ENCODE results near the gene ECHS1. TPM values are rescaled to one million over a fixed set of nuclear protein-coding genes. Genes with fewer than 3 reads are reported as not detected.

ECHS1 gene
- total and polyA plus RNA-seq, 2 donors (not counting 3 experiments of a cell fraction or from before 2014, with no cell fraction given): 46.2 to 108 TPM

DNA sequence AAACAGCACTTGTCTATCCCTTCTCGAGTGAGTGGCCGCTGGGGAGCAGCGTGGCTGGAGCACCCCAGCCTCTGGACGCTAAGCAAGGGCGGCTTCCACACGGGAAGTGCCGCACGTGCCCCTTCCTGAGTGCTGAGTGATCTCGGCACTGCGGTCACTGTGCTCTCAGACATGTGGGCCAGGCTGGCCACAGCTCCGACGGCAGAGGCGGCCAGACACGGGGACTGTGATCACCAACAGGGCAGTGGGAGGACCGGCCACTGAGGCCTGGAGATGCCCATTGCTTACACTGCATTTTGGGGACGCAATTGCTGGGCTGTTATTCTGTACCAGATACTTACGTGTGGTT is 7.0 kb downstream of the ECHS1 start:
- POLR2A ChIA-PET: no interaction called here
- Histone ChIP-seq H3K4me1 (ENCODE audit: control insufficient read depth, extremely low read depth, insufficient read depth, low read length) (no peaks in the 10 kb centered on the region), H3K79me2 (ENCODE audit: control insufficient read depth, insufficient read depth, low read length) (no peaks in the 10 kb centered on the region), H3K4me2 (ENCODE audit: insufficient read depth, low read length) (no peak overlapping the region), H3K36me3 (ENCODE audit: control insufficient read depth in 2 of 2, extremely low read depth in 1 of 2, insufficient read depth in 2 of 2, low read length in 2 of 2) (peaks cover 2 to 47% of the 10 kb centered on the region in 2 experiments), H4K20me1 (replicated peaks; ENCODE audit: control insufficient read depth, extremely low read depth, insufficient read depth, low read length) (no peaks in the 10 kb centered on the region), H3K9me1 (replicated peaks; ENCODE audit: control insufficient read depth, extremely low read depth, insufficient read depth, low read length) (no peaks in the 10 kb centered on the region), H3K9ac (replicated peaks; ENCODE audit: extremely low read depth, insufficient read depth, low read length) (no peak overlapping the region), H3K4me3 (replicated peaks in 1 of 3; ENCODE audit: insufficient read depth in 1 of 3, low read depth in 1 of 3, low read length in 3 of 3) (no peak overlapping the region), H2AFZ (ENCODE audit: low read depth, low read length) (no peak overlapping the region), H3K9me3 (replicated peaks; ENCODE audit: control insufficient read depth, insufficient read depth, low read length) (no peaks in the 10 kb centered on the region), H3K27me3 (ENCODE audit: control insufficient read depth in 2 of 2, insufficient read depth in 2 of 2, low read length in 2 of 2) (no peaks in the 10 kb centered on the region), H3K27ac (ENCODE audit: insufficient read depth, low read depth, low read length) (no peak overlapping the region)
- DNase-seq (ENCODE audit: low read depth, low spot score) (no peak), FAIRE-seq (no peak)
- dilution Hi-C loops (cut with MboI; ENCODE audit: extremely low pct_ligation_motif_present, low sequenced_read_pairs) (no loop called here), intact Hi-C loops (cut with micrococcal nuclease) (no loop called here)
- no TSS peak for BruUV-seq (replicated peaks)
- CTCF ChIA-PET: no interaction called here
- TF ChIP-seq JUN (IDR thresholded peaks at IDR 0.05; ENCODE audit: borderline replicate concordance, insufficient read depth, insufficient read length, low read depth) (no peak), POLR2AphosphoS5 (IDR thresholded peaks at IDR 0.05; ENCODE audit: insufficient read depth, low read depth, low read length) (no peak), GATA2 (IDR thresholded peaks at IDR 0.05; ENCODE audit: insufficient read depth, insufficient read length, low read depth, low read length) (no peak), EZH2 (IDR thresholded peaks at IDR 0.05; ENCODE audit: borderline replicate concordance, low read depth, low read length, severe bottlenecking) (no peak), POLR2A (IDR thresholded peaks at IDR 0.05; ENCODE audit: low read depth, low read length) (no peak), FOS (IDR thresholded peaks at IDR 0.05; ENCODE audit: borderline replicate concordance, insufficient read depth, low read length) (no peak), MYC (IDR thresholded peaks at IDR 0.05; ENCODE audit: low read depth, low read length) (no peak)
- TF ChIP-seq, protein P1, sequence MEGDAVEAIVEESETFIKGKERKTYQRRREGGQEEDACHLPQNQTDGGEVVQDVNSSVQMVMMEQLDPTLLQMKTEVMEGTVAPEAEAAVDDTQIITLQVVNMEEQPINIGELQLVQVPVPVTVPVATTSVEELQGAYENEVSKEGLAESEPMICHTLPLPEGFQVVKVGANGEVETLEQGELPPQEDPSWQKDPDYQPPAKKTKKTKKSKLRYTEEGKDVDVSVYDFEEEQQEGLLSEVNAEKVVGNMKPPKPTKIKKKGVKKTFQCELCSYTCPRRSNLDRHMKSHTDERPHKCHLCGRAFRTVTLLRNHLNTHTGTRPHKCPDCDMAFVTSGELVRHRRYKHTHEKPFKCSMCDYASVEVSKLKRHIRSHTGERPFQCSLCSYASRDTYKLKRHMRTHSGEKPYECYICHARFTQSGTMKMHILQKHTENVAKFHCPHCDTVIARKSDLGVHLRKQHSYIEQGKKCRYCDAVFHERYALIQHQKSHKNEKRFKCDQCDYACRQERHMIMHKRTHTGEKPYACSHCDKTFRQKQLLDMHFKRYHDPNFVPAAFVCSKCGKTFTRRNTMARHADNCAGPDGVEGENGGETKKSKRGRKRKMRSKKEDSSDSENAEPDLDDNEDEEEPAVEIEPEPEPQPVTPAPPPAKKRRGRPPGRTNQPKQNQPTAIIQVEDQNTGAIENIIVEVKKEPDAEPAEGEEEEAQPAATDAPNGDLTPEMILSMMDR (IDR thresholded peaks at IDR 0.05; ENCODE audit: extremely low read depth in 1 of 2, insufficient read depth in 1 of 2, low read depth in 1 of 2, low read length in 2 of 2): no peak
- TF ChIP-seq, protein P2, sequence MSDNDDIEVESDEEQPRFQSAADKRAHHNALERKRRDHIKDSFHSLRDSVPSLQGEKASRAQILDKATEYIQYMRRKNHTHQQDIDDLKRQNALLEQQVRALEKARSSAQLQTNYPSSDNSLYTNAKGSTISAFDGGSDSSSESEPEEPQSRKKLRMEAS (IDR thresholded peaks at IDR 0.05; ENCODE audit: insufficient read depth, insufficient read length): no peak

Measured in endothelial cell of umbilical vein (primary cell).